GM19438 (cell line): ENCODE data around the gene UGDH.
A peak's percentile ranks its signal among the peaks of the same experiment; 100 is the strongest.
"Not testable (repeated sequence)": the region's sequence is repeated elsewhere in the genome, so short reads cannot be mapped to it uniquely, and the experiment has no call there.

ENCODE experiments used
- ATAC-seq: cut with Tn5 transposase; IDR thresholded peaks from one replicate; pipeline ENCODE4 v1.9.1; 2021; ENCODE audit warnings: low read depth; ENCODE audit not compliant: unreplicated experiment

Gene UGDH

DNA sequence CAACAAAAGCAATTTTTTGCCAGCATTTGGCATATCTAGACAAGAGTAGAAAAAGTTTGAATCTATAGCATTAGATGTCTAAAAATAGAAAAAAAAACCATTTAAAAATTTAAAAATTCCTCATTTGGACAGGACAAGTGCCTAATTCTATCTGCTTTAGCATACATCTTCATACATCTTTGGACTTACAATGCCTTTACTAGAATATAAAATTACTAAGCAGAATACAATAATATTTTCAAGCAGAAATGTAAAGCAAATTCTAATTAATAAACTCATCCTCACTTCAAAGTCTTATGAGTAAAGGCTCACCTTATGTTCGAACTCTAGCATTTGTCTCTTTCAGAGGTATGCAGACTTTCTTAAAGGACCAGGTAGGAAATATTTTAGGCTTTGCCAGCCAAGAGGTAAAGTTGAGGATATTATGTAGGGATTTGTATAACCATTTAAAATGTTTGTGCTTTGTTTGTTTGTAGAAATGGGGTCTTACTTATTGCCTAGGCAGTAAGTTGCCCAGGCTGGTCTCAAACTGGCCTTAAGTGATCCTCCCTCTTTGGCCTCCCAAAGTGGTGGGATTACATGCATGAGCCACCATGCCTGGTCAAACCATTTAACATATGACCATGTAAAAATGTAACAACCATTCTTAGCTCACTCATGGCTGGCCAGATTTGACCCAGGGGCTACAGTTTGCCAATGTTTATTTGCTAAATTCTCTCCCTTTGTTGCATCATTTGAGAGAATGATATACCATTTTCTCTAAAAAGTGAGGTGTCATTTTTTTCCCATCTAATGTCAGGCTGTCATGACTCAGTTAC, 29.1 kb downstream of the UGDH start:
- ATAC-seq, result no peak

DNA sequence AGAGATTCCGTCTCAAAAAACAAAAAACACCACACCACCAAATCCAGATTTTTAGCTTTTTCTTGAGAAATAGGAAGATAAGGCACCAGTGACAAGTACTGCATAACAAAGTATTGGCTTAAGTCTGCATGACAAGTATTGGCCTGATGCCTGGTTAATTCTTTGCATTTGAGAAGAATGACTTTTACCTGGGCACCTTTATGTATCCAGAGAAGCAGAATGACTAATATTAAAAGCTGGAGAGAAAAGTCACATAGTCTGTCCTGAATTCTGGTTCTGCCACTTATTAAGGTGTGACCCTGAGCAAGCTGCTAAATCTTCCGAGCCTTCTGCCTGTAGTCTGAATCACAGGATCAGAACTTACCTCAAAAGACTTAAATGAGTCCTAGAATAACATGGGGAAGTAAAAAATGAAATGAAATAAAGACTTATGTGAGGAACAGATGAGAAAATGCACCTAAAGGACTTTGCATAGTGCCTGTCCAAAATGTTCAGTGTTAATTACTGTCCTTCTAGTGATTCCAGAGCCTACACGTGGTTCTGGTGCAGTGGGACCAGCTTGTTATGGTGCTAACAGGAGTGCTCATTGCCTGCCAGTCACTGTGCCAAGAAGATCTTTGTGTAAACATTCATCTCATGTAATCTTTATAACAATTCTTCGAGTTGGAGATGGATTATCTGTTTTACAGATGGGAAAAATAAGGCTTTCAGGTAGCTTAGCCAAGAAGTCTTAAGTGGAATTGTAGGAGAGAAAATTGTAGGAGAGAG, 31.6 kb downstream of the UGDH start:
- ATAC-seq, result no peak

DNA sequence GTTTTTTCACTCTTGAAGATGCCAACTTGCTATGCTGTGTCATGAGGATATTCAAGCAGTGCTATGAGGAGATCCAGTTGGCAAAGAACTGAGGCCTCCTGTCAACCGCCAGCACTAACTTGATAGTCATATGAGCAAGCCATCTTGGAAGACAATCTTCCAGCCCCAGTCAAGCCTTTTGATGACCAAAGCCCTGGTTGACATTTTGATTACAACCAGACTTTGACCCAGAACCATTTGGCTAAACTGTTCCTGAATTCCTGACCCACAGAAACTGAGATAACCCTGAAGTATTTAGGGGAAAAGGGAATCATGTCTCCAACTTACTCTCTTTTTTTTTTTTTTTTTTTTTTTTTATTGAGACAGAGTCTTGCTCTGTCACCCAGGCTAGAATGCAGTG, 32.9 kb downstream of the UGDH start:
- no peak for ATAC-seq

DNA sequence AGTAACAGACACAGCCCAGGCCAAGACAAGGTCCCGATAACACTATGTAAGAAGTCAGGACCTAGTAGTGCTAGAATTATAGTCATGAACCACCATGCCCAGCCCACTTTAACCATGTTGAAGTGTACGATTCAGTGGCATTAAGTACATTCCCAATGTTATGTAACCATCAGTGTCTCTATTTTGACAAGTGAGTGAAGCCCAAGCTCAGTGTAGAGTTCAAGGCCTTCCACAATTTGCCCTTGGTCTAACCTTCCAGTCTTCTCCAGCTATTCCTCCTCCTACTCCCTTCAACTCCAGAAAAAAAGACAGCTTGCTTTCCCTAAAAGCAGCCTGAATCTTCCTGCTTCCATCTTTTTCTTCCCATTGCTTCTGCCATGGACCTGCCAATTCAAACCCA, 36.9 kb downstream of the UGDH start:
- no peak for ATAC-seq

DNA sequence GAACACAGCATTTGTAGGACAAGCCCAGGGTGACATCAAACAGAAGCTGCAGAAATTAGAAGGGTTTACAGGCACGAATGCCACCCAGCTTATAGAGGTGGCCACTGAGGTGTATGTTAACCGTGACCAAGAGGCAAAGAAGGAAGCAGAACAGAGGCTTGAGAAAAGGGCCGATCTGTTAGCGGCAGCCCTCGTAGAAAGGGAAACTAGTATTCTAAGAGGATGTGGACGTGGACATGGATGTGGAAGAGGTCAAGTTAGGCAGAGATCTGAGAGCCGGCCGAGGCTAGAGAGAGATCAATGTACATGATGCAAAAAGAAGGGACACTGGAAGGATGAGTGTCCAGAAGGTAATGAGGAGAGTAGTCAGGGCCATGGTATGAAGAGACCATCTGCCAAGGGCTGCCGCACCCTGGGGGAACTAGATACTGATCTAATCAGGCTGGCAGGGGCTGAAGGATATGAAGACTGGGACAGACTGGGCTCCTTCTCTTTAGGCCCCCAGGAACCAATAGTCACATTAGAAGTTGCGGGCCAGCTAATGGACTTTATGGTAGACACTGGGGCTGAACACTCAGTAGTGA, 40.9 kb downstream of the UGDH start:
- ATAC-seq, result no peak

DNA sequence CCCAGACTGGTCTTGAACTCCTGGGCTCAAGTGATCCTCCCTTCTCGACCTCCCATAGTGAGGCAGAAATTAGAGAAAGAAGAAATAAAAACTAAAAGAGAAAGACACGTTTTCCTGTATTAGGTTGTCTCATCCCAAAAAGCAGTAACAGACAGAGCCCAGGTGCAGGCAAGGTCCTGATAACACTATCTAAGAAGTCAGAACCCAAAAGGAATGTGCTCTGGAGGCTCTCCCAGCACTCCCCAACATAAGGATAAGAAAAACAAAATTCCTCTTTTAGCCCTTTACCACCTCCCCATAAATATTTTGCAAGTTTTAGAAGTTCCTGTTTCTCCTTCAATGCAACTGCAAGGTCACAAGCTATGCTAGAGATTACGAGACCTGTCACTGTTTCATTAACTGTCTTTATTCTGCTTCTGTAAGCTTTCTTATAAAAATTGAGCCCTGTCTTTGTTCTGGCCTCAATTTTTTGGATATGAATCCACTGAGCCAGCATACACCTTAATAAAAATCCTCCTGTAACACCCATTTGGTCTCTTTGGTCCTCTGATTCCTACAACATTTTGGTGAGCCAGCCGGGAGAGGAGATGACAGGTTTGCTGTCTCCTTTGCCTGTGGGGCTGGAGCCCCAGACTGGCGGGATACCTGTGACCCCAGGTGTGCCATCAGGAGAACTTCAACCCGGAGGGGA, 42.5 kb downstream of the UGDH start:
- no peak for ATAC-seq

DNA sequence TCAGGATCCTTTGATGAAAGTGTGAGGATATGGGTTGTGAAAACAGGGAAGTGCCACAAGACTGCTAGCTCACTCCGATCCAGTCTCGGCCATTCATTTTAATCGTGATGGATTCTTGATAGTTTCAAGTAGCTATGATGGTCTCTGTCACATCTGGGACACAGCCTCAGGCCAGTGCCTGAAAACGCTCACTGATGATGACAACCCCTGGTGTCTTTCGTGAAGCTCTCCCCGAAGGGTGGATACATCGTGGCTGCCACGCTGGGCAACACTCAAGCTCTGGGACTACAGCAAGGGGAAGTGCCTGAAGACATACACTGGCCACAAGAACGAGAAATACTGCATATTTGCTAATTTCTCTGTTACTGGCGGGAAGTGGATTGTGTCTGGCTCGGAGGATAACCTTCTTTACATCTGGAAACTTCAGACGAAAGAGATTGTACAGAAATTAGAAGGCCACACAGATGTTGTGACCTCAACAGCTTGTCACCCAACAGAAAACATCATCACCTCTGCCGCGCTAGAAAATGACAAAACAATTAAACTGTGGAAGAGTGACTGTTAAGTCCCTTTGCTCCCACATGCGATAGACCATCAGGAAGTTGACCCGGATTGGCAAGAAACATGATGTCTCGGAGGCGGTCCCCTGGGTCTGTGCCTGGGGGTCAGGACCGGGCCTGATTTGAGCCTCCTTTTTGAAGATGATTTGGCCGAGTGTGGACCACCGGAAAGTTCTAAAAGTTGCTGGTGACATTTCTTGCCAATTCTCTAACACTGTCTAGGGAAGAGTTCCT, 46.1 kb downstream of the UGDH start:
- ATAC-seq, result no peak

DNA sequence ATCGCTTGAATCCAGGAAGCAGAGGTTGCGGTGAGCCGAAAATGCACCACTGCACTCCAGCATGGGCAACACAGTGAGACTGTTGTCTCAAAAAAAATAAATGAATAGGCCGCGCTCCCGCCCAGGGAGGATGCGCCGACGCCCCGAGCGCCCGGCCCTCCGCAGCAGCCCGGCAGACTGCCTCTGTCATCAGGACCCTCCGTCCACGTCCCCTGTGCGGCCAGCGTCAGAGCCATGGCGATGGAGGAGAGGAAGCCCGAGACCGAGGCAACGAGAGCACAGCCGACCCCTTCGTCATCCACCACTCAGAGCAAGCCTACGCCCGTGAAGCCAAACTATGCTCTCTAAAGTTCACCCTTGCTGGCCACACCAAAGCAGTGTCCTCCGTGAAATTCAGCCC, 47.0 kb downstream of the UGDH start:
- ATAC-seq, result no peak

DNA sequence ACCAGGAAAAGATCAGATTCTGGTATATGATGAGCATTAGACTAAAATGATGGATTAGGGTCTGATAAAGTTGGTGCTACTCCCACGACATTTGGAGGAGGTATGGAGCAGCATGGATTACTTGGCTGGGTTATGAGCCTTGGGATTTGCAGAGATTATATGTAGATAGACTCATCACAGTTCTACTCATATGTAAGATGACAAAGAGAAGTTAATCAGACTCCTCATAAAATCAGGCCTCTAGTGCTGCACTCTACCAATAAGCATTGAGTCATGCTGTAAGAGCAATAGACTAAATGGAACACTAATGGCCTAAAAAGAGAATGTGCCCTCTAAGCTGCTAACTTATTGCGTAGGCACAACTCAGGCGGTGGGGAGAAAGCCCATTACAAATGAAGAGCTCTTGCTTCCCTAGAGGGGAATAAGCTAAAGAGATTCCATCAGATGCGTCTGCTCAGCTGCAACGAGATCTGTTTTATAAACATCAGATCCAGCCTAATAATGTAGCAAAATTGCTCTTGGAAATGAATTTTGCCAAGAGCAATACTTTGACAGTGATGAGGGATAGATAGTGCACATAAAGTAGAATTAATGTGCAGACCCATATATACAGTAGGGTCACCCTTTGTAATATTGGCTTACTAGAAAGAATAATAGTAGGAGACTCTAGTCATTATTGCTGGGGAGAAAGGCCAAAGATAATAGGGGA, 50.9 kb downstream of the UGDH start:
- no peak for ATAC-seq

DNA sequence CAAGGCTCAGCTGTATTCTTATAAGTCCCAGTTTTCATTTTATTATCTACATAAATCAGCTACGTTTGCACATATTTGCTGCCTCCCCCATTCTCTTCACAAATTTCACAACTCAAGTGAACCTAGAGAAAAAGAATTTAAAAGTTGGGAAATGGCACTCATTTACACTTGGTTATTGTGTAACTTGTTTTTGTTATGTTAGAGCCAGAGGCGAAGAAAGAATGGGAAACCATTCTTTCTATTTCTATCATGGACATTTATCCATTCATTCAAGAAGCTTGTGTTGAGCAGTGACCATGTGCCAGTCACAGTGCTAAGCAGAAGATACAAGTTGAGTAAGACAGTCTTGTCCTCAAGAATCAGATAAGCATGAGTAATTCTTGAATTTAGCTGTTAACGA, 54.8 kb downstream of the UGDH start:
- no peak for ATAC-seq

DNA sequence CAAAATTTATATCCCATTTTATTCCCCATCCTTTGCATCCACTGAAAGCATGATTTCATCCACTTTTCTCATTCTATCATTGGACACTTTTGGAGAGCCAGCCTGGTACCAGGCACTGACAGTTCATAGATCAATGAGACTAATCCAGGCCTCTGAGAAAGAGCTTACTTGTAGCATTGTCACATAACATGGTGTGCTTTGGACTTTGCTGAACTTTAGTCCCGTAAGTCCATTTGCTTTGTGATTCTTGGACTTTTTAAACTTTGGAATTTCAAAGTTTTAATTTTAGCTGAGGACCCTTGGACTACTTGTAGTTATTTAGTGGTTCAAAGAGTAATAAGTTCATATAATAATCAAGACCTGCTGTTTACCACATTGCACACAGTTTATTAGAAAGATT, 56.8 kb downstream of the UGDH start:
- no peak for ATAC-seq

DNA sequence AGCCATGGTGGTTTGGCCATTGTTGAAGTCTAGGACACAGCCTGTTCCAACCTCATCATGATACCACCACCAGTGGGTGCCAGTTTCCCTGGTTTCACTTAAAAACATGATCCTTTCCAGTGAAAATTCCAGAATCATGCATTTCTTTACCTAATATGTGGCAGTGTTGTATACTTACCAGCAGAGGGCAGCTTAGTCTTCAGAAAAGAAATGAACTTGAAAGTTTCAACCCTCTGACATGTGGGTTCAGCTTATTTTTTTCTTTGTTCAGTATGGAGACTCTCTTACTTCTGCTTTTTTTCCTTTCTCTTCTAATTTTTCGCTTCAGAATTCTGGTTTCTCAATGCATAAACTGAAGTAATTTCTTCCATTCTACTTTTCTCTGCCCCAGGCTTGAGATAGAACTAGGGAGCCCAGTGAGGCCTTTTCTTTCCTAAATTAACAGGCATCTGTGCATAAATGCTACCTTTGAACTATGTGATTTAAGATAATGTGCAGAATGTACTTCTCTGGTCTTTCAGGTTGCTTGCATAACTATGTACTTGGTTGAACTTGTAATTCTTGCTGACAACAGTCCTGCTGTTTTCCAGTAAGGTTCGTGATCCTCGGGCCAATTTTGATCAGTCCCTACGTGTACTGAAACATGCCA, 57.7 kb downstream of the UGDH start:
- peak; percentile 72 for ATAC-seq

DNA sequence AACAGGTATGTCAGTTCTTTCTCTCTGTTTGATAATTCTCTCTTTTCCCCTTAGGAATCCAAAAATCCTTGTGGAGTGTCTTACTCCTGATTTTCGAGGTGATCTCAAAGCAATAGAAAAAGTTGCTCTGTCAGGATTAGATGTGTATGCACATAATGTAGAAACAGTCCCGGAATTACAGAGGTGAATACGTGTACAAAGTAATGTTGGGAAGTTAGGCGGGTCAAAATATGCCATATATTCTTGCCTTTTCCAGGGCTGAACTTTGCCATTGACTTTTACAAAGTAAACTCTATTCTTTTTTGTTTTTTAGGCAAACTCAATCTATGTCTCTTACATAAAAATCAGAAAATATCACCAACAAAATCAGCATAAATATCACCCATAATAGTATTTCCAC, 59.8 kb downstream of the UGDH start:
- ATAC-seq, result no peak

DNA sequence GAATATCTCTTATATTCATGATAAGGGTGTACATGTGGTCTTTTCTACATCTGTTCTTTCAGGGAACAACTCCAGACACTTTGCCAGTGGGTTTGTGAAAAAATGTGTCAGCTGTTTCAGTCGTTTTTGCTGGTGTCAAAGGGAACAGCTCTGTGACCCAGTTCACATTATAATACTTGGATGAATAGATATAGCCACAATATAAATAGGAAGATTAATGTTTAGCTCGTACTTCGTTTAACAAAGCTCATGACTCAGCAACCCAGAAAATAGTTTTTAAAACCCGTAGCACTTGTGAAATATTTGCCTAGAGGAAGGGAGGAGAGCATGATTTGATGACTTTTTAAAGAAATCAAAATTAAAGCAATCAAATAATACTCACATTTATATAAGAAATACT, 60.5 kb downstream of the UGDH start:
- no peak for ATAC-seq

DNA sequence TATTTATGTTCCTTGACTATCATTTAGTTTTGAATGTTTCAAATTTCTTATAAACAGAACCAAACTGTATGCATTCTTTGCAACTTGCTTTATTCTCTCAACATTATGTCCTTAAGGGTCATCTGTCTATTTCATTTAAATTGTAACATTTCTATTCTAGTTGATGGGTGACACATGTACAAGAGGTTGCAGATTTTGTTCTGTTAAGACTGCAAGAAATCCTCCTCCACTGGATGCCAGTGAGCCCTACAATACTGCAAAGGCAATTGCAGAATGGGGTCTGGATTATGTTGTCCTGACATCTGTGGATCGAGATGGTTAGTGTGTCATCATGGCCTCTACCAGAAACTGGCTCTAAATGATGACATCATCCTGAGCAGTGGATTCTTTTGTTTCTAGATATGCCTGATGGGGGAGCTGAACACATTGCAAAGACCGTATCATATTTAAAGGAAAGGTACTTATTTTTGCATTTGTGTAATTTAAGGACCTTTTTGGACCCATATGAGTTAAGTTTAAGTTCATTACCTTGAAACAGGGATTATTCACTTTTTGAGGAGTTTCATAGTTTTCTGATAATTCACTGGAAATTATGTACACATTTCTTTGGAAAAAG, 62.2 kb downstream of the UGDH start:
- no peak for ATAC-seq

DNA sequence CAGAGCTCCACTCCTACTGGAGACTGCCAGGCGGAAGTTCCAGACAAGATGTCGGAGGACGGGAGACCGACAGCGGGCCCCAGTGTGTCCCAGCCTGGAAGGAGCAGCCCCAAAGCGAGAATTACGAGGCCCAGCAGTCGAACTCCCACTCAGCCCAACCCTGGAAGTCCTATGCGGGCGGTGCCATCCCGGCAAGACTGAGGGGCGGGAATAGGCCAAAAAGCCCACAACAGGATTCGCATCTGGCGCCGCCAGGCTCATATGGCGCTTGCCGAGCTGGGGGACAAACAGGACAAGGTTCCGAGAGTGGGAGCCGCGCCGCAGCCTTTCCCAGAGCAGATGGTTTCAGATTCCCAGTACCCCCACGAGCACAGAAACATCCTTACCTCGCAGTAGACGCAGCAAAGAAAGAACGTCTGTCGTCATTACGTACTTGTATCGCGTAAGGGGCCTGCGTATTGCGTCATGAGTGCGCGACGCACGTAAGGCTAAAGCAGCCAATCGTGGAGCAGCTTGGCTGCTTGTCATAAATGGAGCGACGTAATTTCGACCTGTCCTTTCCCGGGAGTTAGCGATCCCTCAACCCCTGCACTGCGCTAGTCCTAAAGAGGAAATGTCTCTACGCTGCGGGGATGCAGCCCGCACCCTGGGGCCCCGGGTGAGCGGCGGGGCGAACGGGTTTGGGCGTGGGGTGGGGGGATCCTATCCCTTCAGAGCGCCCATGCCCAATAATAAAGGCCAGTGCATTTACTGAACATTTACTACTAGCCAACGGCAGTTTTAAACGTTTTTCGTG, 68.5 kb downstream of the UGDH start, which contains the start of the genes LIAS and RPL9:
Gene LIAS (plus strand): TSS at position 552 of the 796 bp plus-strand sequence. CDS start 62 bp downstream, at position 614.
Gene RPL9 (minus strand): TSS at position 418 of the 796 bp plus-strand sequence. CDS start 483 bp downstream, outside the sequence.
- ATAC-seq, result peak; percentile 82

DNA sequence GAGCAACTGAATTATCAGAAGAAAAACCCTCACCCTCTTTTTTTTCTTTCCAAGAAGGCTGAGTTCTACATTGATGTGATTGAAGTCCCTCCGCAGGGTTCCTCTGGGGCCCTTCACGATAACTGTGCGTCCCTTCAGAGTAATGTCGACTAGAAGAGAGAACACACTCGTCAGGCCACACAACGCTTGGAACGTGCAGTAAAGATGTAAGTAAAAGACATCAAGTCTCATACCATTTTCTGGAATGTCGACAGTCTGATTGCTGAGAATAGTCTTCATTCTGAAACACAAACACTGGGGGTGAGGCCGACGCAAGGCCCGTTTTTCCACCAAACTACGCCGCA, 69.1 kb downstream of the UGDH start:
- ATAC-seq, result not testable (repeated sequence)
